AG04450 (cell line): ENCODE measurements around the gene CTSA. TPM values are rescaled to one million over a fixed set of nuclear protein-coding genes. Genes with fewer than 3 reads are reported as not detected.

Source experiments
- CTCF ChIA-PET: fragments of 300-600, 350-600 bp; formaldehyde crosslinking; extraction: SDS; loops from one replicate; lab custom pipeline; 2022; ENCODE audit warnings: antibody characterized with exemption, inconsistent platforms; lab: Charles Lee
- POLR2A ChIA-PET: fragments of 350-600 bp; formaldehyde crosslinking; extraction: SDS; loops from one replicate; lab custom pipeline; 2021; ENCODE audit warnings: antibody characterized with exemption, inconsistent platforms; lab: Yijun Ruan, JAX
- DNase-seq: peaks from one replicate; pipeline ENCODE4 v3.0.0-alpha.2; 2011; ENCODE audit warnings: low read depth, low spot score
- H3K27ac ChIP-seq: one replicate; pipeline ENCODE4 v1.5.1; 2012; ENCODE audit warnings: low read depth, low read length, control low read depth
- H3K27me3 ChIP-seq: one replicate; pipeline ENCODE4 v1.6.0; 2012; ENCODE audit warnings: low read length; ENCODE audit not compliant: control insufficient read depth, insufficient read depth
- H3K4me3 ChIP-seq: 2 replicates; pipeline ENCODE4 v1.5.1; 2011; ENCODE audit warnings: mild to moderate bottlenecking, low read depth, low read length, control low read depth
- H3K9me3 ChIP-seq: 2 replicates; pipeline ENCODE4 v1.5.1; 2012; ENCODE audit warnings: low read length; ENCODE audit not compliant: control insufficient read depth, insufficient read depth
- polyA plus RNA-seq: library from polyadenylated mRNA; depleted of rRNA; stranded (reverse); fragments of >200 nt; gene quantifications from 2 replicates; pipeline ENCODE4 v1.2.3, GENCODE V29; 2011
- TF ChIP-seq, protein P1 (sequence below): IDR thresholded peaks from 2 replicates; pipeline ENCODE4 v1.5.1; 2011; ENCODE audit warnings: low read depth, low read length, control low read depth, inconsistent platforms

CTSA gene
- polyA plus RNA-seq, 1 experiment: 234 TPM

DNA sequence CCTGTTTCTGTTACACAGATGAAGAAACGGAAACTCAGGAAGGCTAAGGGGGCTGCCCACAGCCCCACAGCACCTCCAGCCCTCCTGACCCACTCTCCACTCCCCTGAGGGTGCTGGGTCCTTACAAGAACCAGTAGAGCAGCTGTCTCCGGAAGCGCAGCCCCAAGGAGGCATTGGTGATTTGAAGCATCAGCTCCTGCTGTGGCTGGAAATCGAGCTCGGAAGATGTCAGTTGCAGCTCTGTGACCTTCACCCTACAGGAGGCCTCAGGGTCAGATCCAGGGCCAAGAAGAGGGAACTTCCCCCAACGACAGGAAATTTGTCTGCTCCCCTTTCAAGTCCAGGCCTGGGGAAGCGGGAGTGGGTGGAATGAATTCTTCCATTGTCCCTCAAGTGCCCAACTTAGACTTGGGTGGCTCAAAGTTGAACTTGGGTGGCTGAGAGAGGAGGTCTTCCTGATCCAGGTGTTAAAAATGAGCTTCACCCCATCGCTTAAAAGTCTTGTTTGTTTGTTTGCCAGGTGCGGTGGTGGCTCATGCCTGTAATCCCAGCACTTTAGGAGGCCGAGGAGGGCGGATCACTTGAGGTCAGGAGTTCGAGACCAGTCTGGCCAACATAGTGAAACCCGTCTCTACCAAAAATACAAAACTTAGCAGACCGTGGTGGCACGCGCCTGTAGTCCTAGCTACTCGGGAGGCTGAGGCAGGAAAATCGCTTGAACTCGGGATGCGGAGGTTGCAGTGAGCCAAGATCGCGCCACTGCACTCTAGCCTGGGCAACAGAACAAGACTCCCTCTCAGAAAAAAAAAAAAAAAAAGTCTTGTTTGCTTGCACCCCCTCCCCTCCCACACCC, 18.9 kb downstream of the CTSA start:
- DNase-seq: no peak
- Histone ChIP-seq H3K27me3 (no peaks in the 10 kb centered on the region), H3K9me3 (no peaks in the 10 kb centered on the region; the same call in 1 of the 2 replicates), H3K27ac (no peak overlapping the region), H3K4me3 (peak overlapping the region; percentile 31)
- CTCF ChIA-PET: interaction anchor here (0.6 to 2.1 kb wide), 6 partner anchors 15 to 61 kb away, joined by 3 to 11 read pairs (median 4); no protein-coding TSS in a partner anchor
- POLR2A ChIA-PET: interaction anchor here (0.5 to 3.6 kb wide), 5 partner anchors 8 to 25 kb away, joined by 3 to 57 read pairs (median 11); partner anchors contain the start of genes CTSA, NEURL2 and PCIF1
- TF ChIP-seq, protein P1, sequence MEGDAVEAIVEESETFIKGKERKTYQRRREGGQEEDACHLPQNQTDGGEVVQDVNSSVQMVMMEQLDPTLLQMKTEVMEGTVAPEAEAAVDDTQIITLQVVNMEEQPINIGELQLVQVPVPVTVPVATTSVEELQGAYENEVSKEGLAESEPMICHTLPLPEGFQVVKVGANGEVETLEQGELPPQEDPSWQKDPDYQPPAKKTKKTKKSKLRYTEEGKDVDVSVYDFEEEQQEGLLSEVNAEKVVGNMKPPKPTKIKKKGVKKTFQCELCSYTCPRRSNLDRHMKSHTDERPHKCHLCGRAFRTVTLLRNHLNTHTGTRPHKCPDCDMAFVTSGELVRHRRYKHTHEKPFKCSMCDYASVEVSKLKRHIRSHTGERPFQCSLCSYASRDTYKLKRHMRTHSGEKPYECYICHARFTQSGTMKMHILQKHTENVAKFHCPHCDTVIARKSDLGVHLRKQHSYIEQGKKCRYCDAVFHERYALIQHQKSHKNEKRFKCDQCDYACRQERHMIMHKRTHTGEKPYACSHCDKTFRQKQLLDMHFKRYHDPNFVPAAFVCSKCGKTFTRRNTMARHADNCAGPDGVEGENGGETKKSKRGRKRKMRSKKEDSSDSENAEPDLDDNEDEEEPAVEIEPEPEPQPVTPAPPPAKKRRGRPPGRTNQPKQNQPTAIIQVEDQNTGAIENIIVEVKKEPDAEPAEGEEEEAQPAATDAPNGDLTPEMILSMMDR: no peak

DNA sequence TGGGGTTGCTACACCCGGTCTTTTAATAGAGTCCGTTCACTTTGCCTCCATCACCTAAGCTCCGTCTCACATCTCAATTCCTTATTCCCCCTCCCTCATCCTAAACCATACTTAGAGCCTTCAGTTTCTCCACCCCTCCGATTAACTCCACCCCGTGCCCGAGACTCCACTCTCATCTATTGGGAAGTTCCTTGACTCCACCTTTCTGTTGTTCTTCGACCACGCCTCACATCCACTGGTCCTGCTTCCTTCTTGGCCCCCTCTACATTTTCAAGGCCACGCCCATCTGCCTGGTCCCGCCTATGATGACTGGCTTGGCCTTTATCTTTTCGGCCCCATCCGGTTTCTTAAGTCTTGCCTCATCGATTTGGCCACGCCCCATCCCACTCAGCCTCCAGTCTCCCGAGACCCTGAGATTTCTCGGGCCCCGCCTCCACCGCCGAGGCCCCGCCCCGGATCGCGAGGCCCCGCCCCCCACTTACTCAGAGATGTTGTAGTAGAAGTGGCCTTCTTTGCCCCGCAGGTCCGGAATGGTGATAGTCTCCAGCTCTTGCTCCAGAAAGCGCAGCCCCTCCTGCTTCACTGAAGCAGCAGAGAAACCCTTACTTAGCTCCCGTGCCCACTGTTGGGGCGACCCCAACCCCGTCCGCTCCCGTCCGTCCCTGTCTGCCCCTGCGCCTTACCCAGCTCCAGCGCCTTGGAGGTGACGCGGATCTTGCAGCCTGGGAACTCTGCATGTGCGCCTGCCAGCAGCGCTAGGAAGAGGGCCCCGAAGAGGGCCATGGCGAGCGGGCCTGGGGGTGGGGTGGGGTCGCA, 19.7 kb downstream of the CTSA start:
- no peaks in the 10 kb centered on the region; the same call in 1 of the 2 replicates for H3K9me3 ChIP-seq
- peak overlapping the region; percentile 75 for H3K27ac ChIP-seq
- no peaks in the 10 kb centered on the region for H3K27me3 ChIP-seq
- TF ChIP-seq, protein P1: no peak
- DNase-seq: peak; percentile 99
- peak overlapping the region; percentile 69 for H3K4me3 ChIP-seq
- ChIA-PET CTCF (interaction anchor here (0.8 to 2.1 kb wide), 3 partner anchors 19 to 60 kb away, joined by 3 to 11 read pairs (median 4); no protein-coding TSS in a partner anchor), POLR2A (interaction anchor here (0.5 to 3.6 kb wide), 9 partner anchors 9 to 30 kb away, joined by 3 to 57 read pairs (median 5); partner anchors contain the start of genes CTSA, NEURL2 and PCIF1)

DNA sequence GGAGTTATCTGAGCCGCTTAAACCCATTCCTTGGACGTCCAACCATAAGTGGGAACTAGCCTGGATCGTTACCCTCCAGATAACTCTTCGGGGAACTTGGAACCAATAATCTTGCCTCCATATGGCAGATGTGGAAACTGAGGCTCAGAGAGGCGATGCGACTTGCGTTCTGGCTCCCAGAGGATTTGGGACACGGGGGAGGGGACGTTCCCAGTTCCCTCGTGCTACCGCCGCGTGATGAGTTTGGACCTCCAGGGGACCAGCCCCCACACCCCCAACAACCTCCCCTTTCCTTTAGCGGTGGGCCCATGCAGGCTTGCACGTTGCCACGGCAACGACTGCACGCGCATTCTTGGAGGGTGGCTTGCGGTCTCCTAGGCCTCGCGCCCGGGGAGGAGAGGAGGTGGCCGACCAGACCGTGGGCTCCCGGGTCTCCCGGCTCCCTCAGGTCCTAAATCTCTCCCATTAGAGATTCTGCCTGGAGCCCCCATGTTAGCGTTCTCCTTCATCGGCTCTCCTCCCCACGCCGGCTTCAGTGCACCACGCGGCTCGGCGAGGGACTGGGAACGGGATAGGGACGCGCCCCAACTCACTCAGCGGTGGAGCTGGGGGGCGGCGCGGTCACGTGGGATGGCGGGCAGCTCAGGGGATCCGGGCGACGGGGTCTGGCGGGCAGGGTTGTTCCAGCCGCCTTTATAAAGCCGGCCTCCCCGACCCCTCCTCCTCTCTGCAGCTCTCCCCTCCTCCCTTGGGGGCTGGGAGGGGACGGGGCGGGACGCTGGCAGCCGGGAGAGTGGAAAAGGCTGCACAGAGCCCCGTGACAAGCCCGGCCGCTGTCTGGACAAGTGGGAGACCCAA, 20.6 kb downstream of the CTSA start, which contains the start of gene PLTP:
TSS of gene PLTP (minus strand) at position 670 of the 858 bp plus-strand sequence. CDS start 703 bp downstream, outside the sequence.
- POLR2A ChIA-PET: interaction anchor here (0.9 to 3.6 kb wide), 9 partner anchors 8 to 29 kb away, joined by 3 to 57 read pairs (median 6); partner anchors contain the start of genes CTSA, NEURL2 and PCIF1

DNA sequence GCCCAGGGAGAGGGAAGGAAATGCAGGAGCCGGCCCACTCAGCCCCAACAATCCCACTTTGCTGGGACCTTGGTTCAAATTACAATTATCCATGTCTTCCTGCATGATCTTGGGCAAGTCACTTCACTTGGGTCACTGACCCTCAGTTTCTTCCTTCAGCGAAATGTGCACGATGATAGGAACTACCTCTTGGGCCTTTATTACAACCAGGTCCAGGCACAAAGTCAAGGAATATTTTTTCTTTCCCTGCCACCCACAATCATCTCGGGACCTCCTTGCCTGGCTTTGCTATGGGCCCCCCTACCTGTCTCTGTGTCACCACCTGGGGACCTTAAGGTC, 21.2 kb downstream of the CTSA start:
- POLR2A ChIA-PET: interaction anchor here (0.9 to 3.6 kb wide), 5 partner anchors 8 to 23 kb away, joined by 4 to 57 read pairs (median 15); partner anchors contain the start of genes CTSA, NEURL2 and PCIF1

More for the DNA sequence above, 20.6 kb downstream of the CTSA start, which contains the start of gene PLTP:
- peak within 1 kb of the TSS; percentile 69 for H3K4me3 ChIP-seq
- TF ChIP-seq, protein P1: no peak
- DNase-seq: no peak
- H3K27me3 ChIP-seq: no peaks in the 10 kb centered on the region
- H3K27ac ChIP-seq: peak within 1 kb of the TSS; percentile 75
- CTCF ChIA-PET: interaction anchor here (0.5 to 2.1 kb wide), 2 partner anchors 22 to 37 kb away, joined by 4 to 11 read pairs; no protein-coding TSS in a partner anchor
- H3K9me3 ChIP-seq: no peaks in the 10 kb centered on the region; the same call in 1 of the 2 replicates

More for the DNA sequence above, 21.2 kb downstream of the CTSA start:
- H3K9me3 ChIP-seq: no peaks in the 10 kb centered on the region; the same call in 1 of the 2 replicates
- TF ChIP-seq, protein P1: no peak
- no peaks in the 10 kb centered on the region for H3K27me3 ChIP-seq
- CTCF ChIA-PET: no interaction called here
- H3K27ac ChIP-seq: peak overlapping the region; percentile 75
- peak overlapping the region; percentile 69 for H3K4me3 ChIP-seq
- no peak for DNase-seq
